PFSK-1 (cell line): ENCODE results near the gene EPOP. TPM values are rescaled to one million over a fixed set of nuclear protein-coding genes. Genes with fewer than 3 reads are reported as not detected.

ENCODE experiments used
- FOXP2 ChIP-seq: optimal IDR thresholded peaks from 2 replicates; pipeline ENCODE3; 2011; ENCODE audit warnings: borderline replicate concordance, control low read depth, inconsistent platforms; ENCODE audit not compliant: insufficient read depth; ENCODE audit errors: extremely low read length, extremely low read depth
- POLR2AphosphoS5 ChIP-seq: IDR thresholded peaks from 2 replicates; pipeline ENCODE4 v1.6.1; 2012; ENCODE audit warnings: low read depth, mild to moderate bottlenecking, control low read depth, low read length, moderate library complexity
- SIN3A ChIP-seq: IDR thresholded peaks from 2 replicates; pipeline ENCODE4 v1.6.1; 2012; ENCODE audit warnings: mild to moderate bottlenecking, low read length, moderate library complexity, borderline replicate concordance; ENCODE audit not compliant: insufficient read depth
- TAF1 ChIP-seq: IDR thresholded peaks from 2 replicates; pipeline ENCODE4 v1.6.1; 2012; ENCODE audit warnings: low read length, control low read depth, borderline replicate concordance; ENCODE audit not compliant: insufficient read depth
- polyA plus RNA-seq: library from polyadenylated mRNA; unstranded; fragments of >200 nt; gene quantifications from one replicate; pipeline ENCODE4 v1.2.1, GENCODE V29; 2012; ENCODE audit warnings: low read depth, missing spikeins; ENCODE audit not compliant: insufficient read length
- TF ChIP-seq, protein P1 (sequence below), 2 experiments: IDR thresholded peaks; 2 replicates each; pipeline versions ENCODE4 v1.6.1 to v1.8.0; 2011 to 2012; ENCODE audit warnings: low read depth in 2 of 2, low read length in 2 of 2, control low read depth in 1 of 2, inconsistent platforms in 1 of 2, mild to moderate bottlenecking in 1 of 2, moderate library complexity in 1 of 2; ENCODE audit not compliant: insufficient read depth in 1 of 2

The EPOP gene
- 7.7 TPM for polyA plus RNA-seq

- TF ChIP-seq SIN3A (peak; percentile 79), FOXP2 (peak; percentile 46), POLR2AphosphoS5 (peak; percentile 55; the same call in 1 of the 2 replicates), TAF1 (no peak)
- TF ChIP-seq, protein P1, sequence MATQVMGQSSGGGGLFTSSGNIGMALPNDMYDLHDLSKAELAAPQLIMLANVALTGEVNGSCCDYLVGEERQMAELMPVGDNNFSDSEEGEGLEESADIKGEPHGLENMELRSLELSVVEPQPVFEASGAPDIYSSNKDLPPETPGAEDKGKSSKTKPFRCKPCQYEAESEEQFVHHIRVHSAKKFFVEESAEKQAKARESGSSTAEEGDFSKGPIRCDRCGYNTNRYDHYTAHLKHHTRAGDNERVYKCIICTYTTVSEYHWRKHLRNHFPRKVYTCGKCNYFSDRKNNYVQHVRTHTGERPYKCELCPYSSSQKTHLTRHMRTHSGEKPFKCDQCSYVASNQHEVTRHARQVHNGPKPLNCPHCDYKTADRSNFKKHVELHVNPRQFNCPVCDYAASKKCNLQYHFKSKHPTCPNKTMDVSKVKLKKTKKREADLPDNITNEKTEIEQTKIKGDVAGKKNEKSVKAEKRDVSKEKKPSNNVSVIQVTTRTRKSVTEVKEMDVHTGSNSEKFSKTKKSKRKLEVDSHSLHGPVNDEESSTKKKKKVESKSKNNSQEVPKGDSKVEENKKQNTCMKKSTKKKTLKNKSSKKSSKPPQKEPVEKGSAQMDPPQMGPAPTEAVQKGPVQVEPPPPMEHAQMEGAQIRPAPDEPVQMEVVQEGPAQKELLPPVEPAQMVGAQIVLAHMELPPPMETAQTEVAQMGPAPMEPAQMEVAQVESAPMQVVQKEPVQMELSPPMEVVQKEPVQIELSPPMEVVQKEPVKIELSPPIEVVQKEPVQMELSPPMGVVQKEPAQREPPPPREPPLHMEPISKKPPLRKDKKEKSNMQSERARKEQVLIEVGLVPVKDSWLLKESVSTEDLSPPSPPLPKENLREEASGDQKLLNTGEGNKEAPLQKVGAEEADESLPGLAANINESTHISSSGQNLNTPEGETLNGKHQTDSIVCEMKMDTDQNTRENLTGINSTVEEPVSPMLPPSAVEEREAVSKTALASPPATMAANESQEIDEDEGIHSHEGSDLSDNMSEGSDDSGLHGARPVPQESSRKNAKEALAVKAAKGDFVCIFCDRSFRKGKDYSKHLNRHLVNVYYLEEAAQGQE (IDR thresholded peaks at IDR 0.05; ENCODE audit: insufficient read depth in 1 of 2, low read depth in 2 of 2, low read length in 2 of 2), result no peak
Observed at GRCh38 chr17:38674749-38675615, at the start of gene EPOP. EPOP (minus strand) TSS chr17:38674957; CDS start chr17:38674495, 462 bp downstream.

- TF ChIP-seq SIN3A, result no peak
- no peak for TF ChIP-seq FOXP2
- TF ChIP-seq, protein P1 (IDR thresholded peaks at IDR 0.05; ENCODE audit: insufficient read depth in 1 of 2, low read depth in 2 of 2, low read length in 2 of 2), result no peak
- TF ChIP-seq TAF1, result no peak
- TF ChIP-seq POLR2AphosphoS5, result no peak
Observed at GRCh38 chr17:38721802-38722201, 47.0 kb upstream of the EPOP start.

GRCh38 chr17:38720941-38721340 is 46.2 kb upstream of the EPOP start:
- TF ChIP-seq FOXP2 (no peak), SIN3A (no peak), TAF1 (no peak), POLR2AphosphoS5 (no peak)
- TF ChIP-seq, protein P1 (IDR thresholded peaks at IDR 0.05; ENCODE audit: insufficient read depth in 1 of 2, low read depth in 2 of 2, low read length in 2 of 2), result no peak

DNA sequence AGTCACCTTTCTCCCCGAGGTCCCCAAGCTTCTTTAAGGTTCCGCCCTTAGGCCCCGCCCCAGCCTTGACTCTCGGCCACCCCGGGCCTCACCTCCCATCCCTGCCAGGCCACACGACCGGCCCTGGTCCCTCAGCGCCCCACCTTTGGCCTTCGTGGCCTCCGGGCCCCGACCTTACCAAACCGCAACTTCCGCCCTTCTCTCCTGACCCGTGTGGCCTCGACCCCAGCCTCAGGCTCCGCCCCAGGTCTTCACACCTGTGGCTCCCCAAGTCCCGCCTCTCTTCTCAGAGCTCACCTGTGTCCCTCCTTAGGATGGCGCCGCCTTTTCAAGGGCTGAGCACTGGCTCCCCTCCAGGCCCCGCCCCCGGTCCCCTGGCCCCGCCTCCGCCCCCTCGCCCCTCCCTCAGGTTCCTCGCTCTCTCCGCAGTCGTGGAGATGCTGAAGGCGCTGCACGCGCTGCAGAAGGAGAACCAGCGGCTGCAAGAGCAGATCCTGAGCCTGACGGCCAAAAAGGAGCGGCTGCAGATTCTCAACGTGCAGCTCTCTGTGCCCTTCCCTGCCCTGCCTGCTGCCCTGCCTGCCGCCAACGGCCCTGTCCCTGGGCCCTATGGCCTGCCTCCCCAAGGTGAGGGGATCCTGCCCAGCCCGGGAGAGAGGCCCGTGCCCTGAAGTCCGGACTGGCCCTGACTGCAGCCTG is 45.3 kb upstream of the EPOP start:
- TF ChIP-seq, protein P1 (IDR thresholded peaks at IDR 0.05; ENCODE audit: insufficient read depth in 1 of 2, low read depth in 2 of 2, low read length in 2 of 2), result no peak
- no peak for TF ChIP-seq TAF1
